ENCODE results near the gene PAPPA.

Gene PAPPA

DNA sequence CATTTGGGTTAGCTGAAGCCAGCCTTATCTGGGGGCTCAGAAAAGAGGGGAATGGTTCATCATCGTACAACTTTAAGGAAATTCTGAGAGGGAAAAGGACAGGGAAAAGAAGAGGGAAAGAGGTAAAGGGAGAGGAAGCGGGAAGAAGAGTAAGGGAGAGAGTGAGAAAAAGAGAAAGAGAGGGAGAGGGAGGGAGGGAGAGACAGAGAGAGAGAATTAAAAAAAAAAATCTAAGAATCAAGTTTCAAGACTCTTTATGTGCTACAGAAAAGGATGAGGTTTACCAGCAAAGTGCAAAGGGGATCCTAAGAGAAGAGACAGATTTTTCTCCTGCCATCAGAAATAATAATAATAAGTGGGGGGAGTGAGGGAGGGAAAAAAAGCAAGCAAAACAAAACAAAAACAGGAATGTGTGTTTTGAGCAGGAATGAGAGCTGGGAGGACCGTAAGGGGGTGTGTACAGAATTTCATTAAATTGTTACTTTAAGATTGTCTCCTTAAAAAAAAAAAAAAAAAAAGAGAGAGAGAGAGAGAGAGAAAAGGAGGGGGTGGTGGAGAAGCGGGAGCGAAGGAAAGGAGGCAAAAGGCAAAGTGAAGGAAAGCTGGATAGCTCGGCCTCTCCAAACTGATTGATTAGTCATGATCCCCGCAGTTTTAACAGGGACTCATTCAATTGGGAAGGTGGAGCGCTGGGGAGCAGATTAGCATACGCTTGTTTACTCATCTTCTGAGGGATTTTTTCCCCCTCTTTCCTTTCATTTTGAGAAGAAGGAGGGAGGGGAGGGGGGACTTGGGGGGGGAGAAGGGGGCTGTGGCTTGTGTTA, 438 bp upstream of the PAPPA start:
- no peak for DNase-seq (ENCODE audit: low spot score)

- DNase-seq (ENCODE audit: low spot score): peak; percentile 77
These were observed 864 bp downstream of the PAPPA start for GRCh38 chr9:116154334-116154975.

GRCh38 chr9:116154976-116155697, 1.5 kb downstream of the PAPPA start:
- peak; percentile 21 for DNase-seq (ENCODE audit: low spot score)

DNA sequence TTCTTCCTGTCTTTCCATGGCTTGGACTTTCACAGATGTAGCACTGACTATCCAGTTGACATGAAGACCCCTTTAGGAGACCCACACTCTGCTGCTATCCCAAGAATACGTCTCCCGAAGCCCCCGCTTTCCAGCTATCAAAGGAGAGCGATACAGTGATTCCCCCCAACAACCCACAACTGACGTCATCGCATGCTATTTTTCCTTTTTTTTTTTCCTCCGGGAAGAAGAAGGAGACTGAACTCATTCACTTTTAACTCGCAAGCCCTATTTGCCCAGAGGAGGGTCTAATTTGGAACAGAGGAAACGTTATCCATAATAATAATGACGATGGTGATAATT, 2.1 kb downstream of the PAPPA start:
- no peak for DNase-seq (ENCODE audit: low spot score)

DNA sequence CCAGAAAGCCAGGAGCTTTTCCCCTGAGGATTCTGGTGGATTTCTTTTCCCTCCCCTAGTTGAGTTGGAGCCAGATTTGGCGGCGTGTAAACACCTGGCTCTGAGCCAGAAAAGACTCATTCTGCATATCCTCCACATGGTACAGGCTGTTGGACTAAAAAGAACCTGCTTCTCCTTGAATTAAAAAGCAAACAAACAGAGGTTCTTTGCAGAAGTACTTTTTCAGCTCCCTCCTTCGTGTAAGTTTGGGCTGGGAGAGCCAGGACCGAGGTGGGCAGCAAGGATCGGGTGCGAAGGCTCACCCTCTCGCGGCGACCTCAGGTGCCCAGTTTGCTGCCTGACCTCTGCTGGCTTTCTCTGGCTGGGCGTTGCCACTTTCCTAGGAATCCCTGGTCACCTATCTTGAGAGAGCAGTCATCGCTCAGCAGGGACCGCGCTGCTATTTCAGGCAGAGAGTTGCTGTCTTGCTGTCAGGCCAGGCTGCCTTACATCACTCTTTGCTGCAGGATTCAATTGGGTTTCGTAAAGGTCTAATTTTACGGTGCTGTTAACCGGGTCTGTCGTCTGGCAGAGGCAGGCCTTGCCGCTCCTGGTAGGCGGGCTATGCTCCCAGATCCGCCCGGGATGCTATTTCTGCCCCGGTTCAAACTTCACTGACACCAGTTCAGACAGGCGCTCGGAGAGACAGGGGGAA, 3.2 kb downstream of the PAPPA start:
- peak; percentile 32 for DNase-seq (ENCODE audit: low spot score)

DNA sequence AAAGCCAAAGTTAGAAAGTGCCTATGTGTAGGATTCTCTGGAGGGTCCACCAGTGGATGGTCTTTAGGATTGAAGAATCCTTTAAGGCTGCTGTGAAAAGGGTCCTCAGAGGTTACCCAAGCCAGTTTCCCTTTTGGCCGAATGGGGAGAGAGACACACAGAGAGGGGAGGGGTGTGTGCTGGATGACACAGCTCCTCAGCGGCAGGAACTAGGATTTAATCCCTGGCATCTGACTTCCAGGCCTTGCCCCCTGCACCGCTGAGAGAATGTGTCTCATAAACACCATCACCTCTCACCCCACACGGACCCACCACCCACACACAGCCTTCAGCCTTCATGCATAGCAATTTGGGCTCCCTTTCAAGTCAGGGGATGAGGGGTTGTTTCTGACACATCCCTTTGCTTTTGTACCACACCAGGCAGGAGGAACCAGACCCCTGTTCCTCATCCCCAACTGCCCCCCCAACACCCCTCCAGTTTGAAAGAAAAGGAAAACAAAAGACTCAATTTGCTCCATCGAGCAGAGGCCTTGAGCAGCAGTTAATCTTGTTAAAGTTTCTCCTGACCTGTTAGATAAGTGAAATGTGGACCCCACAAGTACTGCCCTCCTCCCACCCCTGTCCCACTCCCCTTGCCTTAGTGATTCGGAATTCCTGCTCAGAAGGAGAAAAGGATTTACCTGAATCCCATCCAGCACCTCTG, 4.0 kb downstream of the PAPPA start:
- no peak for DNase-seq (ENCODE audit: low spot score)

- DNase-seq (ENCODE audit: low spot score): no peak
These were observed 7.3 kb downstream of the PAPPA start for GRCh38 chr9:116160676-116161571.

GRCh38 chr9:116162241-116162781, 8.7 kb downstream of the PAPPA start:
- DNase-seq (ENCODE audit: low spot score): no peak

DNA sequence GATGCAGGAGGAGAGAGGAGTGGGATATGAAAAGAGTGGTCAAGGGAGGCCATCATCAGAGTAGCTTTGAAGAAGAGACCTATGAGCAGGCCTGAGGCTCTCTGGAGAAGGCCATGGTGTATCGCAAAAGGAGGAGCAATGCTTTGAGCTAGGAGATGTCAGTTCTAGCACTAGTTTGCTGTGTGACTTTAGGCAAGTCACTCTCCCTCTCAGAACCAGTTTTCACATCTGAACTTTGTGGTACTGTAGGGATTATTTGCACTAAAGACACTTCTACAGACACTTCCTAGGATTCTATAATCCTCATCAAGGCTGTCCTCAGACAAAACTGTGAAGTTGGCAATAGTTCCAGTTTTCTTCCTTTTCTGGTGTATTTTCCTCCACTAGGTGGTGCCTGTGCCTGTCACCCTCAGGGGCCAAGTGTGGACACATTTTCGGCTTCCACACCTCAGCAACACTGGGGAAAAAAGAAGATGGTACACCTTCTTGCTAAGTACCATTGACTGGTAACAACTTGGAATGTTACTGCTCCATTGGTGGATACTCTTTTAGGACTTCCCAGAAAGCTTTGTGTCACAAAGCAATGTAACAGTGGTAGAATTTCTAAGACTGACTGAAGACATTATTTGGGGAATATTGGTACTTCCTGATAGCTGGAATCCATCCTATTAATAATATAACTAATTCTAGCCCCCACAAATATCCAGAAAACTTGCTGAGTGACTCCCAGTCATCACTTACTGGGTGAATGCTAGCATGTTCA, 9.9 kb downstream of the PAPPA start:
- DNase-seq (ENCODE audit: low spot score): peak; percentile 30

- DNase-seq (ENCODE audit: low spot score): no peak
These were observed 12.3 kb downstream of the PAPPA start for GRCh38 chr9:116165912-116166311.

- no peak for DNase-seq (ENCODE audit: low spot score)
These were observed 13.1 kb downstream of the PAPPA start for GRCh38 chr9:116166713-116167112.

- no peak for DNase-seq (ENCODE audit: low spot score)
These were observed 14.6 kb downstream of the PAPPA start for GRCh38 chr9:116168231-116168630.

GRCh38 chr9:116172216-116172615, 18.6 kb downstream of the PAPPA start:
- DNase-seq (ENCODE audit: low spot score): no peak

GRCh38 chr9:116174347-116174746, 20.8 kb downstream of the PAPPA start:
- DNase-seq (ENCODE audit: low spot score): no peak

DNA sequence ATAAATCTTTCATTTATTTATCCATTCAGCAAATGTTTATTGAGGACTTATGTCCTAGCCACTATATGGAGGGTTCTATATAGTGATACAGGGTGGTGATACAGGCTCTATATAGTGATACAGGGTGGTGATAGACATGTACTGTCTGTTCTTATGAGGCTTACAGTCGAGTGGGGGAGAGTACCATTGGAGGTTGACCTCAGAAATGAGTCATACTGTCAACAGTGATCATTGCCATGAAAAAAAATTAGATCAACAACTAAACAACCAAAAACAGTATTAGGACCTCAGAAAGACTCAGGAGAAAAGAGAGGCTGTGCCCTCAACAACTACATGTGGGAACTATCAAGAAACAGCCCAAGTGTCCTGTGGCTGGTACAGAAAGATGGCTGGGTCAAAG, 22.0 kb downstream of the PAPPA start:
- no peak for DNase-seq (ENCODE audit: low spot score)

GRCh38 chr9:116178481-116179211, 25.1 kb downstream of the PAPPA start:
- no peak for DNase-seq (ENCODE audit: low spot score)

DNA sequence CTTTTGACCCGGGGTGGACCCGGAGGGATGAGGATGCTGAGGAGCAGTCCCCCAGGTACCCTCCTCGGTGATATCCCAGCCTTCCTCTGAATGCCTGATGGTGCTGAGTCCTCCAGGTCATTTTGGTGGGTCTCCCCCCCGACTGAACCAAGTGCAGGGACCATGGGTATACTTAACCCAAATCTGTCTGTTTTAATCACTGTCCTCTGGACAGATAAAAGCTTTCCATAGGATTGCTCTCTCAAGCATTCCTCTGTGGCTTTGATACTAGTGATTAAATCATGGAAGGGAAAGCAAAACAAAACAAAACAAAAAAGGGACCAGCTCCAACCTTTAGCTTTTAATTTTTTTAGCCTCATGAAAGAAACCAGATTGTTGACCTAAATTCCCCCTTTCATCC, 26.0 kb downstream of the PAPPA start:
- no peak for DNase-seq (ENCODE audit: low spot score)

- DNase-seq (ENCODE audit: low spot score): no peak
These were observed 28.4 kb downstream of the PAPPA start for GRCh38 chr9:116181853-116182610.
